T-helper 22 cell (primary cell): ENCODE data around the gene TTC9B.

Experiments used
- DNase-seq: peaks from one replicate; pipeline ENCODE4 v3.0.0-alpha.2; 2020; ENCODE audit warnings: low read depth

TTC9B gene

DNA sequence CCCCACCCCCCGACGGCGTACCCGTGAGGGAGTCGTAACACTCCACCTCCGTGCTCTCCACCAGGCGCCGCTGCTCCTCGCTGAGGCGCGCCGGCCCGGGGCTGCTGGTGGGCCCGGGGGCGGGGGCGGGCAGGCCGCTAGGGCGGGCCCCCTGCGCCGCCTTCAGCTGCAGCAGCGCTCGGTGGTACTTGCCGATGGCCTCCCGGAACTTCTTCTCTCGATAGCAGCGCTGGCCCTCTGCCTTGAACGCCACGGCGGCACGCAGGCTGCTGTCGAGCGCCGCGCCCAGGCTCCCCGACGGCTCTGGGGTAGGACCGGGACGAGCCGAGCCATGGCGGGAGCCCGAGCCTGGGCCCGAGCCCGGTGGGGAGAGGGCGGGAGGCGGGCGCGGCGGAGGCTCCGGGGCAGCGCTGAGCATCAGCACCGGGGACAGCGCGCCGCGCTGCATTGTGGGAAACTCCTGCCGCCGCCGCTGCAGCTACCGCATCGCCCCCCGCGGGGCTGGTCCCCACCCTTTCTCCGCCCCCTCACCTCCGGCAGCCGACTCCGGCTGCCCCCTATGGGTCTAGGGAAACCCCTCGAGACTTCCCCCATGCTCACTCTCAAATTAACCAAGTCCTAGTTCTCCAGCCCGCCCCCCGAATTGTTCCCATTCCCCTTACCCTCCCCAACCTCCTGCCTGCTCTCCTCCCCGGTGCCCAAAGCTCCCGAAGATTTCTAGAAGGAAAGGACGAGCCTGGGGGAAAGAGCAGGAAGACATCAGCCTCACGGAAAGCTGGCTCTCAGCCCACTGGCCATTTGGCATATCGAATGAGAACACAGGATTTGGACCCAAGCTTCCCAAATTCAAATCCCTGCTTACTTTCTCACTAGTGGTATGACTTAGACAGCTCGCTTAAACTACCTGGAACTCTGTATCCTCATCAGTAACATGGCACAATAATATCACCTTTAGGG, at the start of gene TTC9B:
Gene TTC9B, minus strand, starts transcription at position 451 of the 957 bp plus-strand sequence. Its CDS starts 3 bp downstream, at position 448.
- DNase-seq: no peak

DNA sequence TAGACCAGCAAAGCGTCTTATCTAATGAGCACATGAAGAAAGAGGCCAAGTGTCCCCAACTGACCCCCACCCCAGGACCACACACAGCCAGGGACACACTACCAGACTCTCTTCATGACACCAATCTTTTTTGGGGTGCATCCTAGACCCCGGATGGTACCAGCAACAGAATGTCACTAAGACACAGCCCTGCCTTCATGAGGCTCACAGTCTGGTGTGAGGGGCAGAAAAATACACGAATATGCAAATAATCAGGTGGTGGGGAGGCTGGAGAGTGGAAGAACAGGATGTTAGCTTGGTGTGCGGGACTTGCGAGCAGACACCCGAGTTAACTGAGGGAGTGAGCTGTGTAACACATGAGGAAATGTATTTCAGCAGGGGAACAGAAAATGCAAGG, 49.4 kb upstream of the TTC9B start:
- DNase-seq: no peak

DNA sequence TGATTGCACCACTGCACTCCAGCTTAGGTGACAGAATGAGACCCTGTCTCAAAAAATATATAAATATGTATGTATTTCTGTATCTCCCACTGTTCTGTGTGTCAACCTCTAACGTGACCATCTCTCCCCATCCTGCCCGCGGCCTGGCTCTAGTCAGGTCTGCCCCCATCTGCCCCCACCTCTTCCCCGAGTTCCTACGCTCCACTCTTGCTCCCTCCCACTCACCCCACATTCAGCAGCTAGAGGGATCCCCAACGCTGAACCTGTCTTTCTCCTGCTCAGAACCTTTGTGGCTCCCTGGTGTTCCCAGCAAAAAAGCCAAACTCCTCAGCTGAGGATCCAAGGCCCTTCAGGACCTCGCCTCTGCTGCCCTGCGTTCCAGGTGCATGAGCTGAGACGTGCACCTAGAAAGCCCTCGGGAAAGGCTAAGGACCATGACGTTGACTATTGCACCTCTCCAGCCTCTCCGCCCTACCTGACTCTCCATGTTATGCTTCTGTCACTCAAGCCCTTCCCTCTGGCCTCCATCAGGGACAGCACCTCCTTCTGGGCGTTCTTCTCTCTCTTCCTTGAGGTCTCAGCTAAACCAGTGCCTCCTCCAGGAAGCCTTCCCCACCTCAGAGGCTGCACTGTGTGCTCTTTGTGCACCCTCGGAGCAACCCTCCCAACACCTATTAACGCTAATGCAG, 48.9 kb upstream of the TTC9B start:
- DNase-seq: no peak

DNA sequence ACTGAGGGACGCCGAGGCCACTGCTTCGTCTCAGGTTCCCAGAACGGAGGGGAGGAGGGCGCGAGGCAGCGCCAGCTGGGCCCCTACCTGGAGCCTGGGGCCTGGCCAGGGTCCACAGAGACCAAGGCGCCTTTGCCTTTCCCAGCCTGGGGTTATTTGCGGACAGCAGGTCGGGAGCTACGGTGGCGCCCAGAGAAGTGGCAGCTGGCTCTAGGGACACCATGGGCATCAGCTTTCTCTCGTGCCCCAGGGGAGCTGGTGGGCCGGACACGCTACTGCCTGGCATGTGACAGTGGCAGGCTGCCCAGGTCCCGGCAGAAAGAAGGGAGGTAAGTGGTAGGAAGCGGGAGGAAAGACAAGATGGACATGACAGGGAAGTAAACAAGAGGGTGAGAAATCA, 47.9 kb upstream of the TTC9B start:
- DNase-seq: no peak

DNA sequence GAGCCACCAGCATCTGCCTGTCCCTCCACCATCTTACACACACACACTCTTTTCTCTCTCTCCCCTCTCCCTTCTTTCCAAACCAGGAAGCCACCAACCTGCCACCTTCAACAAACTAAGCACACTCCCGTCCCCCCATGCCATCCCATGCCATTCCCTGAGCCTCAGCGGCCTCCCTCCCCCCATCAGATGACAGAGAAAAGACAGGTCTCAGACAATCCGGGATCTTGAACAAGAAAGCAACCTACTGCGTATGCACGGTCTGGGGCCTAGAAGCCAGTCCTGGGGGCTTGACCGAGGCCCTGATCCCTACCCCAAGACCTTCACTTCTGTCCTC, 47.5 kb upstream of the TTC9B start:
- DNase-seq: no peak

DNA sequence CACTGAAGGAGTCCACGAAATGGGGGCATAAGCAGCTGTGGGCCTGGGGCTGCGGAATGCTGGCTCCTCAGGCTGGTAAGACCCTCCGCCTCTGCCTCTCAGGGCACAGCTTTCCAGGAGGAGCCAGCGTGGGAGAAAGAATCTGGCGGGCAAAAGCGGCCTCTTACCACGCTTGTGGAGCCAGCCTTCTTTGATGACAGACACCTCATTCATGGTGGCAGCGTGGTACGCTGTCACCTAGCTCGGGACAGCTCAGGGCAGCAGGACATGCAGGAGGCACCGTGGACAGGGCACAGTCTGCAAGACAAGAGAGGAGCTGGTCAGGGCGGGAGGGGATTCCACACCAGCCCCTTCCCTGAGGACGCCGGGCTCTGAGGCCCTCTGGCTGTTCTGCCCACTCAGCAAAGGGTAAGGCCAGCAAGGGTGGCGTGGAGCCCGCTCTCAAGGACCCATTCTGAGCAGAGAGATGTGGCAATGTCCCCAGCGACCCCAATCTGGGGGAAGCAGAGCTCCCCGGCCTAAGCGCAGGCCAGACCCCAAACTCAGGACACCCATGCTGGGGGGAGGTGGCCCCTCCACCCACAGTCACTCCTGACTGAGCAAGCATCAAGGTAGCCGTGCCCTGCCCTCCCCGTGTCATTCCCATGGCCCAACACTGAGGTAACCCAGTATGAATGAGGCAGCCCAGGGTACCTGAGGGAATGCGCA, 47.0 kb upstream of the TTC9B start:
- DNase-seq: no peak

DNA sequence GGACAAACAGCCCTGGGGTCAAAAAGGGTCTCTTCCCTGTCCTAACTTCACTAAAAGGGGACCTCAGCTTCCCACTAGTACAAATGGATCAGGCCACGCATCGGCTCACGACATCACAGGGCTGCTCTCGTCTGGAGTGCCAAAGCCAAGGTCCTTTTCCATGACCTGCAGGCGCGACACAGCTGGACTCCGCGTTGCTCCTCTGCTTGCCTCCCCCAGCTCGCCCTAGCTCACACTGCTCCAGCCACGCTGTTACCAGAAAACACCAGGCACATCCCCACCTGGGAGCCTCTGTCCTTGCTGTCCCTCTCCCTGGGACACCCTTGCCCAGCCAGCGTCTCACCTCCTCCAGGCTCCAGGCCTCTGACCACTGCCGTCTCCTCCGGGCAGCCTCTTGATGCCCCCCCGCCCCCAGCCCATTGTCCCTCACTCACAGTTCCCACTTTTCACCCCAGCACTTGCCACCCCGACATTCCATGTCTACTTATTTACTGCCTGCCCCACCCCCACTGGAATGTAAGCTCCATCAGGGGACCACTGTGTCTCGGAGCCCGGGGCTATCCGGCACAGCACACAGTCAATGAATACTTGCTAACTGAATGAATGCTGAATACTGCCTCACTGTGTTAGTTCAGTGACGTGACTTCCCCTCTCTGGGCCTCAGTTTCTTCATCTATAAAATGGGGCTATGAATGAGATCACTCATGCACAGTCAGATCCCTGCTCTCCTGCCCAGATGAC, 46.3 kb upstream of the TTC9B start:
- no peak for DNase-seq

DNA sequence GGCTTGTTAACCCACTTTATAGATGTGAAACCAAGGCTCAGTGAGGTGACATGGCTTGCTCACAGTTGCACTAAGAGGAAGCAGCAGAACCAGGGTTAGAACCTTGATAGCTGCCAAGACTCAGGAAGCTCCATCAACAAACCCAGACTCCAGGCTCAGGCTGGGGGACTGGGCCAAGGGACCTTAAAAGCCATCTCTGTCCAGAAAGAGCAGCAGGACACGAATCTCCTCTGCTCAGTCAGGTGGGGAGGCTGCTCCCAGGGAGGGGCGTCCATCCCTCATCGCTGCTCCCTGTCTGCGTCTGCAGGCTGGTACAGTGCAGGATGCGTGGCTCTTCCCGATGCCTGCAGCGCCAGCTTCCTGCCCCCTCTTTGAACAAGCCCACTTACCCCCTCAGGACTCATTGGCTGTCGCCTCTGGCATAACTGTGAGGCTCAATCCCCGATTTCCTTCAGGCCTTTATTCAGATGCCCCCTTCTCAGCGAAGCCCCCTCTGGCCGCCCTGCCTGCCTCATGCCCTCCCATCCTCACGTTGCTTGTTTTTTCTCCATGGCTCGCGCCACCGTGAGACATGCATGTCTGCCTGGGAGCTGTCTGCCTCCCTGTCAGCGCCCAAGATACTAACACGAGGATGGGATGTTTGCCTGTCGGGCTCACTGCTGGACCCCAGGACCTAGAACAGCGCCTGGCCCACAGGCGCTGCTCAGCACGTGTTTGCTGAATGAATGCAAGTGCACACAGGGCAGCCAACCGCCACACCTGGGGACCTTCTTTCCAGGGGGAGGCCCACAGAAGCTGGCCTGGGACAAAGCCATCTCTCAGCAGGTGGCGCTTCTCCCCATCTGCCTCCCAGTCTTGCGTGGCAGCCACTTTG, 45.5 kb upstream of the TTC9B start:
- no peak for DNase-seq

DNA sequence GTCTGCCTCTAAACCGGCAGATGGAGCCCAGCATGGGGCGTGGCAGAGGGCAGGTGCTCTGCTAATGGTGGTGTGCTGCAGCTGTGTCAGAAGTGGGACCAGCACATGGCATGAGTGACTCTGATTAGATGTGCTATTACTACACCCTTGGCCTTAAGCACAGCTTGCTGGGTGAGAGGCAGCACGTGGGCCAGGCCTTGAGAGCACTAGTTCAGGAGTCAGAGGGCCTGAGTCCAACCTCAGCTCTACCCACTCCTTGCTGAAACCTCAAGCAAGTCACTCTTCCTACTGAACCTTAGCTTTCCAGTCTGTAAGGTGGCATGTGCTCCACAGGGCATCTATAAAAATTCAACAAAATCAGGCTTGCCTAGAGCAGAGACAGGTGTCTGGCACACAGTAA, 44.2 kb upstream of the TTC9B start:
- DNase-seq: no peak

DNA sequence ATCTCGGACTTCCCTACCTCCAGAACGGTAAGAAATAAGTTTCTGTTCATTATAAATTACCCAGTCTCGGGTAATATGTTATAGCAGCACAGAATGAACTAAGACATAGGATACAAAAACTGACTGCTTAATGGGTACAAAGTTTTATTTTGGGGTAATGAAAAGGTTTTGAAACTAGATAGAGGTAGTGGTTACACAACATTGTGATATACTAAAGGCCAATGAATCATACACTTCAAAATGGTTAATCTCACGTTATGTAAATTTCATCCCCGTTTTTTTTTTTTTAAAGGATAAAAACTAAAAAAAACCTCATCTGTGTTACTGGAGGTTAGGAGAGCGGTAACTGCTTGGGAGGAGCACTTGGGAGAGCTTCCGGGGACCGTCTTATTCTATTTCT, 43.4 kb upstream of the TTC9B start:
- no peak for DNase-seq

DNA sequence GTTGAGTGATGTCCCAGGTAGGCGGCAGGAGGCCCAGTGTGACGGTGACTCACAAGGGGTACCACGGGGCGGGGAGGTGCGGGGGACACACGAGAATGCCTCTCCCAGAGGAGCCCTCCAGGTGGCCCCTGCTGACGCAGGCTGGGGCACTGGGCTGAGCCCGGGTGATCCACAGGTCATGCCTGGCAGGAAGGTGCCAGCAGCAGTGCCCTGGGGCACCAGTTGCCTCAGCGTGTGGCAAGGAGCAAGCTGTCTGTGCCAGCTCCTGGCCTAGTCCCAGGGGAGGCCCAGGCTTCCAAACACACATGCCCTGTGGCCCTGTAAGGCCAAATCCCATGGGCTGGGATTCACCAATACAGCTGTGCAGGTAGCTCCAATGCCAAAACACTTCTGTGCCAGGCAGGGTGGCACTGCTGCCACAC, 38.9 kb upstream of the TTC9B start:
- no peak for DNase-seq

DNA sequence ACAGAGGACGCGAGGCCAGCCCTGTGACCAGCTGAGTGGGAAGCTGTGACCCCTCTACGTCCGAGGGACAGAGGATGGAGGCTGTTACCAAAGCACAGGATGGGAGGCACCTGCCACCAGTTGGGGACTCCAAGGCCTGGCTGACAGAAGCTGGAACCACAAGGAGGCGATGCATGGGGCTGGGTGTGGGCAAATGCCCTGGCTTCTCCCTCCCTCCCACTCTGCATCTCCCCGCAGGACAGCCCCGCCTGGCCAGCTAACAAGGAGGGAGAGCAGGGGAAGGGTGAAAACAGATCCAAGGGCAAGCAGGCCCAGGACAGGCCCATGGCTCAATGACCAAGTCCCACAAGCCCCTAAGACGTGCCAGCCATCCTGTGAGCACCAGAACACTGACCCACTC, 38.3 kb upstream of the TTC9B start:
- no peak for DNase-seq

DNA sequence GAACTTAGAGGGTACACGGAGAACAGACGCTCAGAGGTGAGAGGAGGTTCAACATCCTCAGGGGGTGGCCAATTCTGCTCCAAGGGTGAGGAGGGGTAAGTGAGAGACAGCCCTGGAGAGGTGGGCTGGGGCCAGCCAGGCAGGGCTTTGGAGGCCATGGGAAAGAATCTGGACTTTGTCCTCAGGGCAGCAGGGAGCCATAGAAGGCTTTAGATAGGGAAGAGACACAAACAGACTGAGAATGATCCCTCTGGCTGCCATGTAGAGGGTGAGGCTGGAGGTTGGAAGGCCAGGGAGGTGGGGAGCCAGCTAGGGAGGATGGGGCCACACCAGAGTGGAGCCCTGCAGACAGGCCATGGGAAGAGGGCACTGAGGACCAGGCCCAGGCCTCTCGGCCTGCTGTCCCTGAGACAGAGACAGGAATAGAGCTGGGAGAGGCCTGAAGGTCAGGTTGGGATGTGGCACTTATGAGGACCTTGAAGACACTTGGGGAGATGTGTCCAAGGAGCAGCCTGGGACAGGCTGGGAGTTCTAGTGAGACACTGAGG, 37.5 kb upstream of the TTC9B start:
- no peak for DNase-seq

DNA sequence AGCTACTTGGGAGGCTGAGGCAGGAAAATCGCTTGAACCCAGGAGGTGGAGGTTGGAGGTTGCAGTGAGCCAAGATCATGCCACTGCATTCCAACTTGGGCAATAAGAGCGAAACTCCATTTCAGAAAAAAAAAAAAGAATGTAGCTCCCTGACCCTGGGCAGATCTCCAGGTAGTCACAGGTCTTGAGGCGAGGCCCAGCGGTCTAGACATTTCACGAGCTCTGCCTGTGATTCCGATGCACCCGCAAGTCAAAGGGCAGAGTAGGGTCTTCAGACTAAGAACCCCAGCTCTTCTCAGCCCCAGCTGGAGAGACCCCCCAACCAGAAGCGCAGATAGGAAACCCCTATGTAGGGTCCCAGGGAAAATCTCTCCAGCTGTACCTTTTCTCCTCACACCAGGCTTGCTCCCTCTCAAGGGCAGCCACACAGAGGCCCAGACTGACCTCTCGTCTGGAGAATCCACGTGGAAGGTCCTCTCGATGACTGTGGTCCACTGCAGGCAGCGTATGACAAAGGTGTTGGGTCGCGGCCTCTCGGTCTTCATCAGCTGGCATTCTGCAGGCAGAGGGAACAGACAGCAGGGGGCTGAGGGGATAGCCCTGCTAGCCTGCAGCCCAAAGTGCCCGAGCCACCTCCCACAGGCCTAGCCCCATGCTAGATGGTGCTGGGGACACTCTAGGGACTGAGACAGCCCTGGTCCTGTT, 36.7 kb upstream of the TTC9B start:
- no peak for DNase-seq

DNA sequence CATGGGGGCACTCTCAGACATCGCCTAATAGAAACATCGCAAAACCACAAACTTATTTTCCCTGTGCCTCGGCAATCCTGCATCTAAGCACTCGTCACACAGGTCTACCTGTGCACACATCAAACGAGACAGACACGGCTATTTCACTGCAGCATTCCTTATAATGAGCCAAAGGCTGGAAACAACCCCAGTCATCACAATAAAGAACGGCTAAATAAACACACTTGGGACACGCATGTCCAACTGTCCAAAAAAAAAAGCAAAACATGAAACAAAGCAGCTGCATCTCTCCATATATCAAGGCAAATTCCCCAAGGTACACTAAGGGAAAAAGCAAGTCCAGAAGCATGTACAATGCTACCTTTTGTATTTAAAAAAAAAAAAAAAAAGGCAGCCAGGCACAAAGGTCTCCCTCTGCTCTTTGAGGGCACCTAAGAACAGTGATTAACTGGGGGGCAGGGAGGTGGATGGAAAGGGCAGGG, 35.5 kb upstream of the TTC9B start:
- no peak for DNase-seq

DNA sequence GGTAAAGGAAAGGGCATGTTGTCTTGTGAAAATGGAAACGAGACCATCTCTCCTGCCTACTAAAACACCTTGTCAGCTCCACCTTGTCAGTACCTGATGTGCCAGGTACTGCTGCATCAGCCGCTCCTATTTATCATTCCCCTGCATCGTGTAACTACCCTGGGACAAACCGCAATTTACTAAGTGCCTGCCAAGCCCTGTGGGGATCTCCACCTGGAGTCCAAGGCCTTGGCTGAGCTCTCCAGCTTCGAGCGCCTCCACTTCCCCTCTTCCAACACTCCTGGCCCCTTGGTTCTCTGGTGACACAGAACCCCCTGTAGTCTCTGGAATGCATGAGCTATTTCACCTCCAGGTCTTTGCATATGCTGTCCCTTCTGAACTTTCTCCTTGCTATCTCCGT, 34.2 kb upstream of the TTC9B start:
- no peak for DNase-seq

DNA sequence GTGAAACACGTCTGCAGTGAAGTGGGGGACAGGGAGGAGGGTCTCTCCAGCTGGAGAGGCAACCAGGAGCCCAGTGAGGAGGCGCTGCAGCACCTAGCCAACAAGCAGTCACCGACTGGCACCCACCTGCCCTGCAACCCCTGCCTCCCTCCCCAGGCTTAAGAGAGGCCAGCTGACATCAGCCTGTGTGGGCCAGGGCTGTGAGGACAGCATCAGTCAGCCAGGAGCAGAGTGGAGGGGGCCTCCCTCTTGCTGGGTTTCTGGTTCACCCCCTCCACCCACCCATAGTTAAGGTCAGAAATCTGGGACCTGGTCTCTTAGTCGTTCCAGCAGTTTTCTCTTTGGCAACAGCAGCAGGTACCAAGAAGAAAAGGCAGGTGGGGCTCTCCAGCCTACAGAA, 33.8 kb upstream of the TTC9B start:
- no peak for DNase-seq

DNA sequence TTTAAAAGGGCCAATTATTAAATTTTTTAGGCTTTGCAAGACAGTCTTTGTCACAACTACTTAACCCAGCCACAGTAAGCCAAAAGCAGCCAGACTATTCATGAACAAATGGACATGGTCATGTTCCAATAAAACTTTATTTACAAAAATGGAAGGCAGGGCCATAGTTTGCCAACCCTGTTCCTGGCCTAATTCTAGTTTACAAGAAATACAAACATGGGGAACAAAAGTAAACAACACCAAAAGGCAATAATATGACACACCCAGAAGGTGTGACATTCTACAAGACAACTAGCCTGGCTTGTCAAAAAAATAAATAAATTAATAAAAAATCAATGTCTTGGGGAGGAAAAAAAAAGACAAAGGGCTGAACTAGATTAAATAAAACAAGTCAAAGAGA, 33.1 kb upstream of the TTC9B start:
- DNase-seq: no peak

DNA sequence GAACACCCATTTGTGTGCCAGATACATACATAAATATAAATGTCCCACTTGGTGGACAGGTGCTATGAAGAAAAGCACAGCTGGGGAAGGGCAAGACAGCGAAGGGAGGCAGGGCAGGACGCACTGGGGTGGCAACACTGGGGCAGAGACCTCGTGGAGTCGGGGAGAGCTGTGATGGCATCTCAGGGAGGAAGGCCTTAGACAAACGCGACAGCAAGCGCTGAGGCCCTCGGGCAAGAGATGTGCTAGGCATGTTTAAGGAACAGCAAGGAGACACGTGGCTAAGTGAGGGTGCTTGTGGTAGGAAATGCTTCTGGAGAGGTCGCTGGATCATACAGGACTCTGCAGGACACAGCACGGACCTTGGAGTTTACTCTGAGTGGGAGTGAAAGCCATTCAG, 31.6 kb upstream of the TTC9B start:
- DNase-seq: no peak

DNA sequence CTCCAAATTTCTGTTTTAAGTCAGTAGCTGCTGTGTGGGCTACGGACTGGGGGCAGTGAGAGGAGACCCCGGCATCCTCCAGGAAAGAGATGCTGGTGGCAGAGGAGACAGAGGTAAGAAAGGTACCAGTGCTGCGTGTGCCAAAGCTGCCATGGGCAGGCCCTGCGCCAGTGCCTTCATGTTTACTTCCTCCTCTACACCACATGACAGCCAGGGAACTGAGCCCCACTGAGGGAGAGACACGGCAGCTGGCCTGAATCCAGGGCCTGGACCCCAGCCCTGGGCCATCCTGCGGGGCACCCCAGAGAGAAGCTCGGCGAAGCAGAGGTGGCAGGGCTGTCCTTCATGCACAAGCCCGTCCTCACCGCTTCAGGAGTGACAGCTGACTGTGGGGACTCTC, 31.0 kb upstream of the TTC9B start:
- no peak for DNase-seq
